ENCODE data around the gene SLC22A23. TPM values are rescaled to one million over a fixed set of nuclear protein-coding genes. Genes with fewer than 3 reads are reported as not detected.

SLC22A23 gene
- total and polyA plus RNA-seq, 2 donors (not counting 1 experiment from before 2014, with no cell fraction given), result 0.18 to 1.4 TPM

- Histone ChIP-seq H3K9ac (ENCODE audit: low read length) (no peak overlapping the region), H3K4me2 (replicated peaks; ENCODE audit: low read depth, low read length, poor library complexity, severe bottlenecking) (no peak overlapping the region), H3K4me3 (ENCODE audit: control extremely low read depth in 1 of 5, extremely low read depth in 1 of 5, insufficient read depth in 1 of 5, low read depth in 2 of 5, low read length in 4 of 5) (no peak overlapping the region), H3K79me2 (ENCODE audit: control insufficient read depth, insufficient read depth, low read length) (no peaks in the 10 kb centered on the region), H2AFZ (ENCODE audit: insufficient read depth, low read depth, low read length, poor library complexity, severe bottlenecking) (no peak overlapping the region), H3K4me1 (ENCODE audit: control insufficient read depth in 2 of 2, insufficient read depth in 2 of 2, low read length in 2 of 2) (no peaks in the 10 kb centered on the region), H3K9me3 (ENCODE audit: control extremely low read depth in 1 of 3, control insufficient read depth in 2 of 3, insufficient read depth in 1 of 3, low read length in 2 of 3) (no peaks in the 10 kb centered on the region), H4K20me1 (ENCODE audit: control insufficient read depth, insufficient read depth, low read length, poor library complexity, severe bottlenecking) (no peaks in the 10 kb centered on the region), H3K27me3 (replicated peaks in 1 of 4; ENCODE audit: control extremely low read depth in 1 of 4, control insufficient read depth in 3 of 4, insufficient read depth in 4 of 4, low read length in 3 of 4) (peaks cover 0 to 14% (median 0%) of the 10 kb centered on the region in 4 experiments), H3K36me3 (replicated peaks in 1 of 2; ENCODE audit: control extremely low read depth in 1 of 2, control insufficient read depth in 1 of 2, extremely low read depth in 1 of 2, insufficient read depth in 2 of 2, low read length in 1 of 2) (no peaks in the 10 kb centered on the region), H3K27ac (ENCODE audit: low read length in 2 of 2) (no peak overlapping the region)
- ATAC-seq (ENCODE audit: low read depth) (no peak), DNase-seq (no peak)
- H3K27me3 Mint-ChIP-seq, result peaks cover 24% of the 10 kb centered on the region
- H3K4me3 Mint-ChIP-seq, result no peak overlapping the region
- no peak overlapping the region for H3K27ac Mint-ChIP-seq
- H3K4me1 Mint-ChIP-seq, result no peaks in the 10 kb centered on the region
- 87% methylated on average over 5 of the region's 8 CpGs for WGBS (ENCODE audit: insufficient coverage)
- TF ChIP-seq, protein P1, sequence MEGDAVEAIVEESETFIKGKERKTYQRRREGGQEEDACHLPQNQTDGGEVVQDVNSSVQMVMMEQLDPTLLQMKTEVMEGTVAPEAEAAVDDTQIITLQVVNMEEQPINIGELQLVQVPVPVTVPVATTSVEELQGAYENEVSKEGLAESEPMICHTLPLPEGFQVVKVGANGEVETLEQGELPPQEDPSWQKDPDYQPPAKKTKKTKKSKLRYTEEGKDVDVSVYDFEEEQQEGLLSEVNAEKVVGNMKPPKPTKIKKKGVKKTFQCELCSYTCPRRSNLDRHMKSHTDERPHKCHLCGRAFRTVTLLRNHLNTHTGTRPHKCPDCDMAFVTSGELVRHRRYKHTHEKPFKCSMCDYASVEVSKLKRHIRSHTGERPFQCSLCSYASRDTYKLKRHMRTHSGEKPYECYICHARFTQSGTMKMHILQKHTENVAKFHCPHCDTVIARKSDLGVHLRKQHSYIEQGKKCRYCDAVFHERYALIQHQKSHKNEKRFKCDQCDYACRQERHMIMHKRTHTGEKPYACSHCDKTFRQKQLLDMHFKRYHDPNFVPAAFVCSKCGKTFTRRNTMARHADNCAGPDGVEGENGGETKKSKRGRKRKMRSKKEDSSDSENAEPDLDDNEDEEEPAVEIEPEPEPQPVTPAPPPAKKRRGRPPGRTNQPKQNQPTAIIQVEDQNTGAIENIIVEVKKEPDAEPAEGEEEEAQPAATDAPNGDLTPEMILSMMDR (IDR thresholded peaks at IDR 0.05), result no peak
- no peak for TF ChIP-seq EZH2 (IDR thresholded peaks at IDR 0.05; ENCODE audit: borderline replicate concordance, insufficient read depth, low read depth, low read length, poor library complexity, severe bottlenecking)
- no peaks in the 10 kb centered on the region for H3K9me3 Mint-ChIP-seq (ENCODE audit: insufficient read depth)
- CTCF ChIA-PET, result interaction anchor here (1.7 kb wide), 1 partner anchor 15 kb away, joined by 3 read pairs; no protein-coding TSS in a partner anchor
- intact Hi-C loops (cut with micrococcal nuclease), result no loop called here
- POLR2A ChIA-PET, result no interaction called here
These were observed 162.5 kb downstream of the SLC22A23 start for GRCh38 chr6:3294396-3294795.

- no peak overlapping the region for H3K9ac ChIP-seq (ENCODE audit: low read length)
- no peaks in the 10 kb centered on the region for H3K9me3 Mint-ChIP-seq (ENCODE audit: insufficient read depth)
- intact Hi-C loops (cut with micrococcal nuclease), result no loop called here
- H3K4me1 ChIP-seq (ENCODE audit: control insufficient read depth in 2 of 2, insufficient read depth in 2 of 2, low read length in 2 of 2), result no peaks in the 10 kb centered on the region
- no peak overlapping the region for H3K4me3 Mint-ChIP-seq
- H3K79me2 ChIP-seq (ENCODE audit: control insufficient read depth, insufficient read depth, low read length), result no peaks in the 10 kb centered on the region
- ATAC-seq (ENCODE audit: low read depth) (no peak), DNase-seq (no peak)
- no peak overlapping the region for H2AFZ ChIP-seq (ENCODE audit: insufficient read depth, low read depth, low read length, poor library complexity, severe bottlenecking)
- ChIA-PET CTCF (interaction anchor here (1.7 kb wide), 1 partner anchor 14 kb away, joined by 3 read pairs; no protein-coding TSS in a partner anchor), POLR2A (no interaction called here)
- no peaks in the 10 kb centered on the region for H3K4me1 Mint-ChIP-seq
- H3K4me3 ChIP-seq (ENCODE audit: control extremely low read depth in 1 of 5, extremely low read depth in 1 of 5, insufficient read depth in 1 of 5, low read depth in 2 of 5, low read length in 4 of 5), result no peak overlapping the region
- H3K36me3 ChIP-seq (replicated peaks in 1 of 2; ENCODE audit: control extremely low read depth in 1 of 2, control insufficient read depth in 1 of 2, extremely low read depth in 1 of 2, insufficient read depth in 2 of 2, low read length in 1 of 2), result no peaks in the 10 kb centered on the region
- no peaks in the 10 kb centered on the region for H4K20me1 ChIP-seq (ENCODE audit: control insufficient read depth, insufficient read depth, low read length, poor library complexity, severe bottlenecking)
- H3K27me3 Mint-ChIP-seq, result peaks cover 24% of the 10 kb centered on the region
- H3K4me2 ChIP-seq (replicated peaks; ENCODE audit: low read depth, low read length, poor library complexity, severe bottlenecking), result no peak overlapping the region
- no peak for TF ChIP-seq EZH2 (IDR thresholded peaks at IDR 0.05; ENCODE audit: borderline replicate concordance, insufficient read depth, low read depth, low read length, poor library complexity, severe bottlenecking)
- TF ChIP-seq, protein P1 (IDR thresholded peaks at IDR 0.05), result no peak
- peaks cover 0 to 14% (median 0%) of the 10 kb centered on the region in 4 experiments for H3K27me3 ChIP-seq (replicated peaks in 1 of 4; ENCODE audit: control extremely low read depth in 1 of 4, control insufficient read depth in 3 of 4, insufficient read depth in 4 of 4, low read length in 3 of 4)
- no peaks in the 10 kb centered on the region for H3K9me3 ChIP-seq (ENCODE audit: control extremely low read depth in 1 of 3, control insufficient read depth in 2 of 3, insufficient read depth in 1 of 3, low read length in 2 of 3)
- H3K27ac ChIP-seq (ENCODE audit: low read length in 2 of 2), result no peak overlapping the region
- no peak overlapping the region for H3K27ac Mint-ChIP-seq
- 93% methylated on average over 21 of the region's 26 CpGs for WGBS (ENCODE audit: insufficient coverage)
These were observed 163.3 kb downstream of the SLC22A23 start for GRCh38 chr6:3293271-3294155.
